Type B pancreatic cell (in vitro differentiated cells): ENCODE measurements around the gene DDX39B. TPM values are rescaled to one million over a fixed set of nuclear protein-coding genes. Genes with fewer than 3 reads are reported as not detected.

ENCODE experiments used
- DNase-seq: peaks from one replicate; pipeline ENCODE4 v3.0.0; 2021; ENCODE audit warnings: mixed read lengths; ENCODE audit not compliant: unreplicated experiment; ENCODE audit errors: extremely low spot score
- H3K27ac Mint-ChIP-seq: 2 replicates; pipeline ENCODE4 v1.8.0; 2021; ENCODE audit warnings: mild to moderate bottlenecking, mixed read lengths
- H3K27me3 Mint-ChIP-seq: 2 replicates; pipeline ENCODE4 v1.8.0; 2021; ENCODE audit warnings: mixed read lengths
- H3K36me3 Mint-ChIP-seq: 2 replicates; pipeline ENCODE4 v1.8.0; 2021; ENCODE audit warnings: mixed read lengths
- H3K4me1 Mint-ChIP-seq: one replicate; pipeline ENCODE4 v1.8.0; 2021; ENCODE audit warnings: mixed read lengths; ENCODE audit not compliant: unreplicated experiment
- H3K4me3 Mint-ChIP-seq: 2 replicates; pipeline ENCODE4 v1.8.0; 2021; ENCODE audit warnings: mild to moderate bottlenecking, mixed read lengths
- H3K9me3 Mint-ChIP-seq: 2 replicates; pipeline ENCODE4 v1.8.0; 2021; ENCODE audit warnings: mixed read lengths
- total RNA-seq: library from RNA; stranded (reverse); gene quantifications from 2 replicates; pipeline ENCODE4 v1.2.1, GENCODE V29; 2021; ENCODE audit warnings: low replicate concordance
- TF ChIP-seq, protein P1 (sequence below): fragments of 200-600 bp; sonication (generic); conservative IDR thresholded peaks from 2 replicates; pipeline ENCODE4 v1.5.0; 2021; ENCODE audit warnings: antibody characterized with exemption, mild to moderate bottlenecking

Gene DDX39B
- total RNA-seq, 1 donor from 2014 or later = 636 TPM

DNA sequence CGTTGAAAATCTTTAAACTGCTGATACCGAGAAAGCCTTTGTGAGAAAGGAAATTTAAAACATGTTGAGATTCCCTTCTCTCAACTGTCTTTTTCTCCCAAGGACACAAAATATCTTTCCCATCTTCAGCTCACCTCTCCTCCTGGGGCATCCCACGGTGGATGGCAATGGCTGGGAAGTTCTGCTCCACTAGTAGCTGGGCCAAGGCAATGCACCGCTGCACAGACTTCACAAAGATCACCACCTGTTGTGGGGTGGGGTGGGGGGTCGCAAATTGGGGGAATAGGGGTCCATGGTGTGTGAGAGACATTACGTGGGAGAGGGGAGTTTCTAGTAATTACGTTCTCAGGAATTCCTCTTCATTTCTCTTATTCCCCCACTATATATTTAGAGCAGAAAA lies 10.6 kb downstream of the DDX39B start:
- Mint-ChIP-seq H3K9me3 (no peaks in the 10 kb centered on the region), H3K36me3 (peaks cover 50% of the 10 kb centered on the region)

DNA sequence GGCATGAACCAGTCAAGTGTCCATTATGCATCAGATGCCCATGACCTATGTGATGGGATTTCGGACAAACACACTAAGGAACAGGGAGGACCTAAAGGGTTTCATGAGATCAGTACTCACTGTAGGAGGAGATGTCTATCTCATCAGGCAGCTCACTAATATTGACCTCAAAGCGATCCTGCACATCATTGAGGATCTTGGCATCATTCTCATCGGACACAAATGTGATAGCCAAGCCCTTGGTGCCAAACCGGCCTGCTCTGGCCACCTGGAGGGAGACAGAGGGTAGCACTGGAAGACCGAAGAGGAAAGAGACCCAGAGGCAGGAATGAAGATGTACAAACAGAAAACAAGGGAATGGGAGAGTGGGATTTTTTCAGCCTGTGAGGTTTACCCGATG lies 11.1 kb downstream of the DDX39B start:
- H3K27me3 Mint-ChIP-seq = no peaks in the 10 kb centered on the region
- TF ChIP-seq, protein P1, sequence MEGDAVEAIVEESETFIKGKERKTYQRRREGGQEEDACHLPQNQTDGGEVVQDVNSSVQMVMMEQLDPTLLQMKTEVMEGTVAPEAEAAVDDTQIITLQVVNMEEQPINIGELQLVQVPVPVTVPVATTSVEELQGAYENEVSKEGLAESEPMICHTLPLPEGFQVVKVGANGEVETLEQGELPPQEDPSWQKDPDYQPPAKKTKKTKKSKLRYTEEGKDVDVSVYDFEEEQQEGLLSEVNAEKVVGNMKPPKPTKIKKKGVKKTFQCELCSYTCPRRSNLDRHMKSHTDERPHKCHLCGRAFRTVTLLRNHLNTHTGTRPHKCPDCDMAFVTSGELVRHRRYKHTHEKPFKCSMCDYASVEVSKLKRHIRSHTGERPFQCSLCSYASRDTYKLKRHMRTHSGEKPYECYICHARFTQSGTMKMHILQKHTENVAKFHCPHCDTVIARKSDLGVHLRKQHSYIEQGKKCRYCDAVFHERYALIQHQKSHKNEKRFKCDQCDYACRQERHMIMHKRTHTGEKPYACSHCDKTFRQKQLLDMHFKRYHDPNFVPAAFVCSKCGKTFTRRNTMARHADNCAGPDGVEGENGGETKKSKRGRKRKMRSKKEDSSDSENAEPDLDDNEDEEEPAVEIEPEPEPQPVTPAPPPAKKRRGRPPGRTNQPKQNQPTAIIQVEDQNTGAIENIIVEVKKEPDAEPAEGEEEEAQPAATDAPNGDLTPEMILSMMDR = no peak

More for the DNA sequence above, 10.6 kb downstream of the DDX39B start:
- TF ChIP-seq, protein P1 = no peak
- Mint-ChIP-seq H3K27me3 (no peaks in the 10 kb centered on the region), H3K4me3 (no peak overlapping the region), H3K4me1 (peaks cover 4% of the 10 kb centered on the region), H3K27ac (no peak overlapping the region)
- no peak for DNase-seq

DNA sequence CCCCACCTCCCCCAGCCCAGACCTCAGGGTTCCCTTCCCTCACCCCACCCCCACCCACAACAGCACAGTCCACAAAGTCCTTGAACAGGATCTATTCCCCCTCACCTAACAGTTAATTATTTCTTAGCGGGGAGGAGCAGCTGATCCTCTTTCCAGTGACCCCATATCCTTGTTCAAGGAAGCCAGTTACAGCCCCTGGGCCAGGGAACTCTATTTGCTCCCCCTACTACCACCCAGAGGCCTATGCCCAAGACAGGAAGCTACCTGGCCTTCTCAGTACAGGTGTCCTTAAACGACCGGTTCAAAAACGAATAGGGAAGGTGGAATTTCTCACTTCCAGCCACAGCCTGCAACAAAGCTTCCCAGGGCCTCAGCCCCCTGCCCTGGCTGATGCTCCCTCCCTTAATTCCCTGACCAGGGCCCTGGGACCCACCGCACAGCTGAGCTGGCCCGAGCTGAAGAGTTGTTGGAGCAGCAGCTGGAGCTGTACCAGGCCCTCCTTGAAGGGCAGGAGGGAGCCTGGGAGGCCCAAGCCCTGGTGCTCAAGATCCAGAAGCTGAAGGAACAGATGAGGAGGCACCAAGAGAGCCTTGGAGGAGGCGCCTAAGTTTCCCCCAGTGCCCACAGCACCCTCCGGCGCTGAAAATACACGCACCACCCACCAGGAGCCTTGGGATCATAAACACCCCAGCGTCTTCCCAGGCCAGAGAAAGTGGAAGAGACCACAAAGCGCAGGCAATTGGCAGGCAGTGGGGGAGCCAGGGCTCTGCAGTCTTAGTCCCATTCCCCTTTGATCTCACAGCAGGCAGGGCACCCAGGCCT lies 12.3 kb downstream of the DDX39B start:
- TF ChIP-seq, protein P1 = no peak
- no peaks in the 10 kb centered on the region for H3K9me3 Mint-ChIP-seq
- H3K4me1 Mint-ChIP-seq = peaks cover 4% of the 10 kb centered on the region
- peaks cover 36% of the 10 kb centered on the region for H3K36me3 Mint-ChIP-seq
- H3K4me3 Mint-ChIP-seq = no peak overlapping the region
- no peak for DNase-seq
- H3K27me3 Mint-ChIP-seq = no peaks in the 10 kb centered on the region
- no peak overlapping the region for H3K27ac Mint-ChIP-seq

More for the DNA sequence above, 11.1 kb downstream of the DDX39B start:
- Mint-ChIP-seq H3K9me3 (no peaks in the 10 kb centered on the region), H3K27ac (peak overlapping the region; percentile 68), H3K36me3 (peaks cover 44% of the 10 kb centered on the region), H3K4me1 (peaks cover 4% of the 10 kb centered on the region), H3K4me3 (no peak overlapping the region)
- DNase-seq = no peak

DNA sequence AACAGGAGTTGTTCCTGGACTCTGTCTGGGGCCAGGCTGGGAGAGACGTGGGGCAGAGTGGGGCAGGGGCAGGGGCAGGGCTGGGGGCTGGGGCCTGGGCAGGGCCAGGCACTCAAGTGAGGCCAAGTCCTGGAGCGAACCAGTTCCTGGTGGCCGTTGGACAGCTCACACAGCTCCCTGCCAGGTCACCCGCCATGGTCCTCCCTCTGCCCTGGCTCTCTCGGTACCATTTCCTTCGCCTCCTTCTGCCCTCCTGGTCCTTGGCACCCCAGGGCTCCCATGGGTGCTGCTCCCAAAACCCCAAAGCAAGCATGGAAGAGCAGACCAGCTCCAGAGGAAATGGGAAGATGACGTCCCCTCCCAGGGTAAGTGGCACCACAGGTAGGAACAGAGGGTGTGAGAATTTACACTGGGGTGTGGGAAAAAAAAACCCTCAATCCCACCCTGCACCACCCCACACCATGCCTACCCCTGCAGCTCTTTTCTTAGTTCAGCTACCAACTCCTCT lies 12.9 kb downstream of the DDX39B start, which contains the start of gene MCCD1:
TSS of gene MCCD1 (plus strand) at position 142 of the 508 bp plus-strand sequence. CDS start at position 195, 53 bp downstream.
- Mint-ChIP-seq H3K27ac (peak within 1 kb of the TSS; percentile 70), H3K36me3 (peaks cover 36% of the 10 kb centered on the region), H3K9me3 (no peaks in the 10 kb centered on the region), H3K4me3 (no peak within 1 kb of the TSS), H3K27me3 (no peaks in the 10 kb centered on the region), H3K4me1 (peaks cover 4% of the 10 kb centered on the region)
- DNase-seq = no peak
- TF ChIP-seq, protein P1 = no peak

DNA sequence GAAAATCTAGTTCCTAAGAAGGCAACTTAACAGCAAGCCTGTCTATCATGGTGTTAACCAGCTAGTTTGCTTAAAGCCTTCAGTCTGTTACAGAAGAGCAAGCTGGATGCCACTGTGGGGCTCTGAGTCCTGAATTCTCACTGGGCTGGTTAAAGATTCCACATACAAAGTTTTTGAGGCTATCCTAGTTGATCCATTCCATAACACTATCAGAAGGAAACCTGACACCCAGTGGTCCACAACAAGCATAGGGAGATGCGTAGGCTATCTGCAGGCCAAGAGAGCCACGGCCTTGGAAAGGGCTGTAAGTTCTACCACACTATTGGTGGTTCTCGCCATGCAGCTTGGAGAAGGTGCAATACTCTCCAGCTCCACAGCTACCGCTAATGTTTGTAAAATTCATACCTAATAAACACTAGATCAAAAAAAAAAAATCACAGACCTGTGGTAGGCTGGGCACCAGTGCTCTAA lies 13.5 kb downstream of the DDX39B start:
- H3K4me1 Mint-ChIP-seq = peaks cover 4% of the 10 kb centered on the region
- H3K4me3 Mint-ChIP-seq = no peak overlapping the region
- H3K27ac Mint-ChIP-seq = peak overlapping the region; percentile 70
- TF ChIP-seq, protein P1 = no peak
- H3K9me3 Mint-ChIP-seq = no peaks in the 10 kb centered on the region
- H3K36me3 Mint-ChIP-seq = peaks cover 33% of the 10 kb centered on the region
- DNase-seq = no peak
- no peaks in the 10 kb centered on the region for H3K27me3 Mint-ChIP-seq
